GM08714 (cell line): ENCODE measurements around the gene HSP90AA1.
A peak's percentile ranks its signal among the peaks of the same experiment; 100 is the strongest.

Experiments
- H3K4me3 ChIP-seq: fragments of 200-500 bp; sonication (Bioruptor generic); 2 replicates; pipeline ENCODE4 v1.5.1; 2014; ENCODE audit warnings: mild to moderate bottlenecking, low read length, inconsistent platforms
- ZNF274 ChIP-seq: IDR thresholded peaks from 2 replicates; pipeline ENCODE4 v1.6.1; 2012; ENCODE audit warnings: mild to moderate bottlenecking, low read depth, low read length

HSP90AA1 gene

DNA sequence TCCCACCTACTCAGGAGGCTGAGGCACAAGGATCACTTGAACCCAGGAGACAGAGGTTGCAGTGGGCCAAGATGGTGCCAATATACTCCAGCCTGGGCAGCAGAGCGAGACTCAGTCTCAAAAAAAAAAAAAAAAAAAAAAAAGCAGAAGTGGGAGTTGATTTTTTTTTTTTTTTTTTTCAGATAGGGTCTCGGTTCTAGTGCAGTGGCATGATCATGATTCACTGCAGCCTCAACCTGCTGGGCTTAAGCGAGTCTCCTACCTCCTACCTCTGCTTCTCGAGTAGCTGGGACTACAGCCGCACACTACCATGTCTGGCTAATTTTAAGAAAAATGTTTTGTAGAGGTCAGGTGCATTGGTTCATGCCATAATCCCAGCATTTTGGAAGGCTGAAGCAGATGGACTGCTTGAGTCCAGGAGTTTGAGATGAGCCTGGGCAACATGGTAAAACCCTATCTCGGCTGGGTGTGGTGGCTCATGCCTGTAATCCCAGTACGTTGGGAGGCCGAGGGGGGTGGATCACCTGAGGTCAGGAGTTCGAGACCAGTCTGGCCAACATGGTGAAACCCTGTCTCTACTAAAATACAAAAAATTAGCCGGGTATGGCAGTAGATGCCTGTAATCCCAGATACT, 16.3 kb upstream of the HSP90AA1 start:
- no peak for TF ChIP-seq ZNF274
- H3K4me3 ChIP-seq: no peak overlapping the region

DNA sequence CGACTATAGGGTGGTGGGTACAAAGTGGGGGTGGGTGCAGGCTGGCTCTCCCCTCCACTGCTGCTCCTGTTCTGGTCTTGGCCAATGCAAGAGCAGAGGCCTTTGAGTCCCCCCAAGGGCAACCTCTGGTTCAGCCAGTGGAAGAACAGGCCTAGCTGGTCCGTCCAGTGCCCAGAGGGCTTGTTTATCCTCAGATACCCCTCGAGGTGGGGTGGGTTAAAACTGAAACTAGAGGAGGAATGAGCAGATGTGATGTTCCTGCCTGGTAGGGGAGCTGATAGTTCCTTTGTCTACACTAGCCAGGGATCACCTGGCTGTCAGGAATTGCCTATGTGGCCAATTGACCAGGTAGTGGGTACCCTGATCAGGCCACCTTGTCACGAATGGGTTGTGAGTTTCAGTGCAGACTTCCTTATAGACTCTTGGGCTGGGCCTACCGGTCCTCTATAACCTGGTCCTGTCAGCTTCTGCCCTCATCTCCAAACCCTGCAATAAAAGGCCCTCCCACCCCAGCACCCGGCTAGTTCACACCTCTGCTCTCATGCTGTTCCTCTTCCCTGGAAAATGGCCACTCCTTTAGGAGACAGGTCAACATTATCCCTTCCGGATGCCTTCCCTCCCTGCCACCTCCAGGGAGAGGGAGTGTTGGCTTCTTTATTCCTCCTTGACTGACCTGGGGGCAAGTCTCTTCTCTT, 10.7 kb upstream of the HSP90AA1 start:
- TF ChIP-seq ZNF274: no peak

DNA sequence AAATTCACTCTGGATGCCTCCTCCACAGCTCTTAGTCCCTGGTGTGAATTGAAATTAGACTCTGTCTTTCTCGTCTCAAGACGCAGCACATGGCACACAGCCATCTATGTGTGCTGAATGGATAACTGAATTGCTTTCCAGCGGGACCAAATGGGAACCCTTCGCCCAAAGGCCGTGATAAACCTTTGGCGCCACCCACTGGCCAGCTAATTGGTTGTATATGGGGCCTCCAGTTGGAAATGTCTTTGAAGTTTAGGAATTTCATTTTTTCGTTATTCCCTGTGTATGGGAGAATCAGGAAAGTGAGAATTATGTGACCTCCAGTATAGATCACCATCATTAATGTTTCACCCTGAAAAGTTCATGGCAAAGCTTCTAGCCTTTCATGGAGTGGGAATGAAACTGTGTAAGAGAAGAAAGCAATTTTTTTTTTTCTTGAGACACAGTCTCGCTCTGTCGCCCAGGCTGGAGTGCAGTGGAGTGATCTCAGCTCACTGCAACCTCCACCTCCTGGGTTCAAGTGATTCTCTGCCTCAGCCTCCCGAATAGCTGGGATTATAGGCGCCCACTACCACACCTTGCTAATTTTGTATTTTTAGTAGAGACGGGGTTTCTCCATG, 9.8 kb upstream of the HSP90AA1 start:
- H3K4me3 ChIP-seq: no peak overlapping the region
- TF ChIP-seq ZNF274: no peak

More for the DNA sequence above, 10.7 kb upstream of the HSP90AA1 start:
- H3K4me3 ChIP-seq: no peak overlapping the region

DNA sequence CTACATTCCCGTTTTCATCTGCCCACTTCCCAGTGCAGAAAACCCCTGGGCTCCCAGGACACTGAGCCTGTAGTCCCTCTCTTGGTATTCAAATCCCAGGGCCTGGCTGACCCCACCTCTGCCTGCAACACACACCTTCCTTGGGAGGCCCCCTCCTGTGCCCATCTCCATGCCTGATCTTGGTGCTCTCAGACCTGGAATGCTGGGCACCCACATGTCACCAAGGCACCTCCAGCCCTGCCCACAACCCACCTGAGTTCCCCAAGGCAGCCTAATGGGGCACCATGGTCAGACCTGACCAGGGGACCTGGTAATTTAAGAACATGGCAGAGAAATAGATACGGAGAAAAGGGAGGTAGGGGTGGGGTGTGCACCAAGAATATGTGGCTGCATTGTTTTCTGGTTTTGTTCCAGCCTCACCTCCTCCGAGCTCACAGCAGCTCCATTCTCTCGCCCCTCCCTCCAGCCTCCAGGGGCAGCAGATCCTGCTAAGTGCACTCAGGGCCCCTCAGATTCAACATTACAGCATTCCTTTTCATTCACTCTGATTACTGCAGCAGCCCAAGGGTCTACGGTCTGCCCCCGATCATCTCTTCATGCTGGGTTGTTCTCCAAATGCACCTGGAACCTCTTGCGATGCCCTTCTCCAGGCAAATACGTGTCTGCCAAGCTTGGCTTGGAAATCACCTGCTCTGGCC, 9.2 kb upstream of the HSP90AA1 start:
- no peak for TF ChIP-seq ZNF274

DNA sequence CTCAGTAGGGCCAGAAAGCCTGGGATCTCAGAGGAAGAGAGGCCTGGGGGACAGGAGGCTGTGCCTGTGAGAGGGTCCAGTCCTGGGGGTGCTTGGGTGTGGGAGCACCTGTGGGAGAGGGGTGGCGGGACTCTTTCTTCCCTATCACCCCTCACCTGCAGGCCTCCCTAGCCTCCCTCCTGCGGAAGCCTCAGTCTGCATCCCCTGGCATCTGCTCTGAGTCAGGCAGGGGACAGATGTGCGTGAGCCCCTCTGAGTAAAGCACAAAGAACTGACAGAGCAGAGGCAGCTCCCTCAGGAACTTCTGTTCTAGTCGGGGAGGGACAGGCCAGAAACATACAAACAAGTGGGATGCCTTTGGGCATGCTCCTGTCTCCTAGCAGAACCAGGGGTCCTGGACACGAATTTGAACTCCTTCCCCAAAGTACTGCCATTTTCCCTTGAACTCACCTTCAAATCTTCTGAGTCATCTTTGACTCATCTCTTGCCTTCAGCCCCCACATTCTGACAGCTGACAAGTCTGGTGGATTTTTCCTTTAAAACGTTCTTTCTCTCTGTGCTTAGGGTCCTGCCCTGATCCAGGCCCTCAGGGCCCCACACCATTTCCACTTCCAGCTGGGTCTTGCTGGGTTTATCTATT, 8.5 kb upstream of the HSP90AA1 start:
- no peak overlapping the region for H3K4me3 ChIP-seq
- TF ChIP-seq ZNF274: no peak

More for the DNA sequence above, 9.2 kb upstream of the HSP90AA1 start:
- H3K4me3 ChIP-seq: no peak overlapping the region

DNA sequence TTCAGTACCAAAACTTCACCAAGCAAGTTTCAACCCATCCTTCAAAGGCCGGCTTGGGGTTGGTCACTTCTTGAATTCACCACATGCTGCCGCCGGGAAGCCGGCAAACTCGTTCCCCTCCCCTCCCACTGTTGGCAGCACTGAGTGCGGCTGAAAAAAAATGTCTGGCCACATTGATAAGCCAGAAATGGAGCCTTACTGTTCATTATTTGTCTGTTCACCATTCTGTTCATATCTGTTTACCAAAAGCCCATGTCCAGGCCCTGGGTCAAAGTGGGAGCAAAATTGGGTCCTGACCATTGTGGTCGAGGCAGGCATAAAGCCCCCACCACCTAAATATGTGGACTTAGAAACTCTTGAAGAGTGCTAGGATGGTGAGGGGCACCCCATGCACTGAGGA, 7.3 kb upstream of the HSP90AA1 start:
- no peak overlapping the region for H3K4me3 ChIP-seq
- TF ChIP-seq ZNF274: no peak

DNA sequence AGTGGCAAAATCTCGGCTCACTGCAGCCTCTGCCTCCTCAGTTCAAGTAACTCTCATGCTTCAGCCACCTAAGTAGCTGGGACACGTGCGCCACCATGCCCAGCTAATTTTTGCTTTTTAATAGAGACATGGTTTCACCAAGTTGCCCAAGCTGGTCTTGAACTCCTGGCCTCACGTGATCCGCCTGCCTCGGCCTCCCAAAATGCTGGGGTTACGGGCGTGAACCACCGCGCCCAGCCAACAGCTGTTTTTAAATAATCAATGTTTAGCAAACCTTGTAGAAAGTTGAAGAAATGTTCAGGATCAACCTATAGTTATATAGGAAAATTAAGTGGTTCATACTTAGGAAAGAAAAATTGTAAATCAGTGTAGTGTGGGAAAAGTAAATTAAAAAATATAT, 6.0 kb upstream of the HSP90AA1 start:
- no peak overlapping the region for H3K4me3 ChIP-seq
- TF ChIP-seq ZNF274: no peak

DNA sequence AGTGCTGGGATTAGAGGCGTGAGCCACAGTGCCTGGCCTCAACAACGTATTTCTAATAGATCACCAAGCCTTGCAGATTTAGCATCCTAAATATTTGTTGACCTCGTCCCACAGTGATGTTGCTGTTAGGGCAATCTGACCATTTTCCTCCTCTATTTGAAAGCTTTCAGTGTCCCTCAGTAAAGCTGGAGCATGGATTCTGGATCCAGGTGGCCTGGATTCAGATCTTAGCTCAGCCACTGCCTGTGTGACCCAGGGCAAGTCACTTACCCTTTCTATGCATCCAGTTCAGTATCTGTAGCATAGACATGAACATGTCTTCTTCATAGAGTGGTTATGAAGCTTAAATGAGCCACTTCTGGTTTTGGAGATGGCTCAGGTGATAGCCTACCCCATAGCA, 3.9 kb upstream of the HSP90AA1 start:
- H3K4me3 ChIP-seq: no peak overlapping the region
- no peak for TF ChIP-seq ZNF274

DNA sequence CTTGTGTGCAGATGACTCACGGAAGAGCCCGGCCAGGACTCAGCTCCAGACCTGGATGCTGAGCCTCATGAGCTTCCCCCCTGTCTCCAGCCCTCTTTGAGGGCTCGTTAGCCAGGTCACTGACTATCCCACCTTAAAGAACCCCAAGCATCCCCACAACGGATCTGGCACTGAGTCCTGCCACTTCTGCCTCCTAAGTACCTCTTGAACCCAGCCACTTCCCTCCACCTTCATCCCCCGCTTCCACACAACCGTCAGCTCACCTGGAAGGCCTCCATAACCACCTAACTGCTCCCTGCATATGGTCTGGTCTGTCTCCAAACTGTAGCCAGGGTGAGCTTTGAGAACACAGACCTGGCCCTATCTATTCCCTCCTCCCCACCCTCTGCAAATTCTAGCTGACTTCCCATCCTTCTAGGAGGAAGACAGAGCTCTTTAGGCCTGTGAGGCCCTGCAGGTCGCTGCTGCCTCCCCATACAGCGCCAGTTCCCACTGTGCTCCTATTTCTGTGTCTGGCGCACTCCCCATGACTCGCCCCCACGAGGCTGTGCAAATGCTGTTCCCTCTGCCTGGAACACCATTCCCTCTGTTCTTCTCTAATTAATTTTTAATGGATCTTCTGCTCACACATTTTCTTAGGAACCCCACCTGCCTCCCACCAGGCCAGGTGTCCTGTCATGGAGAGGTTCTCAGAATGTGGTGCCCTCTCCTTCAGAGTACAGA, 2.9 kb upstream of the HSP90AA1 start:
- H3K4me3 ChIP-seq: no peak overlapping the region
- no peak for TF ChIP-seq ZNF274

DNA sequence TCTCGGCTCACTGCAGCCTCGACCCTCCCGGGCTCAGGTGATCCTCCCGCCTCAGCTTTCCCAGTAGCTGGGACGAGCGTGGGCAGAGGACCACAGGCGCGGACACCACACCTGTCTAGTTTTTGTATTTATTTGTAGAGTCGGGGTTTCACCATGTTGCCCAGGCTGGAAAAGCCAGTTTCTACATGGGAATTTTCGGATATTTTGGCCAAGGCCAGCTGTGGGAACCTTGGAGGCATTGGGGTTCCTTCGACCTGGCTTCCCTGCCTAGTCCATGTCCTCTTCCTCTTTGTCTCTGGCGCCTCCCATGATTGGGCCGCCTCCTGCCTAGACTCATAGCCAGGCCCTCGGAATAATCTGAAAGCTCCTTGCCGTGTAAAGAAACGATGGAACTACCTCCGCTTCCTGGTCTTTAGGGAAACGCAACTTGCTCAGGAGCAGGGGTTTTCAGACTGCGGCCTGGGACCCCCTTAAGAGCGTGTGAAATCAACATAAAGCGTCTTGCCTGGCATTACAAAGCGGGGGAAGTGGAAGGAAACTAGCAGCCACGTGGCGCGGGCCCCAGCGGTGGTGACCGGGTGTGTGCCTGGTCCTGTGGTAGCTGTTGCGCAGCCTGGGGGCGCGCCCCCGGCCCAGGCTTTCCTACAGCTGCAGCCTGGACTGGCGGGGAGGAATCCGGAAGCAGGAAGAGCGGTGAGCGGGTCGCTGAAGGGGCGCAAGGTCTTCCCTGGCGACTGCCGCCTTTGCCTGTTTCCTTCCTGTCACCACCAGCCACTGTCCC, 1.4 kb upstream of the HSP90AA1 start:
- TF ChIP-seq ZNF274: no peak
- peak overlapping the region; percentile 88 for H3K4me3 ChIP-seq

DNA sequence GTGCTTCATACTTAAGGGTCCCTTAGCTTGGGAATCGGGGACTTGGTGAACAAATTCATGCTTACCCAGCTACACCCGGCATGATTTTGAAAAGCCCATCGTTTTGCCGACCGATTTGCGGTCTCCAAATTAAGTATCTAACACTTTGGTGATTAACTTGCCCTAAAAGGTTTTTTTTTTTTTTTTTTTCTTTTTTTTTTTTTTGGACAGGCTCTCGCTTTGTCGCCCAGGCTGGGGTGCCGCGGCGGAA, 843 bp upstream of the HSP90AA1 start:
- H3K4me3 ChIP-seq: peak overlapping the region; percentile 88
- no peak for TF ChIP-seq ZNF274

DNA sequence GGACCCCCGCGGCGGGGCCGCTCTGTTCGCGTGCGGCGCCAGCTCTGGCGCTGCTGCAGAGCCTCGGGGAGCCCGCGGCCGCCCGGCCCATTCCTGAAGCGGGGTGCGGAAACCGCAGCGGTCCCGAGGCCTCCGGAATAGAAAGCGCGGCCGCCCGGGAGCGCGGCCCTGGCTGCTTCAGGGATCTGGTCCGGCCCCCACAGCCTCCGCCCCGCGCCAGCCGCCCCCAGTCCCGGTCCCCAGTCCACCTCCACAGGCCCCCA, 204 bp downstream of the HSP90AA1 start:
- TF ChIP-seq ZNF274: no peak
- peak overlapping the region; percentile 86 for H3K4me3 ChIP-seq

DNA sequence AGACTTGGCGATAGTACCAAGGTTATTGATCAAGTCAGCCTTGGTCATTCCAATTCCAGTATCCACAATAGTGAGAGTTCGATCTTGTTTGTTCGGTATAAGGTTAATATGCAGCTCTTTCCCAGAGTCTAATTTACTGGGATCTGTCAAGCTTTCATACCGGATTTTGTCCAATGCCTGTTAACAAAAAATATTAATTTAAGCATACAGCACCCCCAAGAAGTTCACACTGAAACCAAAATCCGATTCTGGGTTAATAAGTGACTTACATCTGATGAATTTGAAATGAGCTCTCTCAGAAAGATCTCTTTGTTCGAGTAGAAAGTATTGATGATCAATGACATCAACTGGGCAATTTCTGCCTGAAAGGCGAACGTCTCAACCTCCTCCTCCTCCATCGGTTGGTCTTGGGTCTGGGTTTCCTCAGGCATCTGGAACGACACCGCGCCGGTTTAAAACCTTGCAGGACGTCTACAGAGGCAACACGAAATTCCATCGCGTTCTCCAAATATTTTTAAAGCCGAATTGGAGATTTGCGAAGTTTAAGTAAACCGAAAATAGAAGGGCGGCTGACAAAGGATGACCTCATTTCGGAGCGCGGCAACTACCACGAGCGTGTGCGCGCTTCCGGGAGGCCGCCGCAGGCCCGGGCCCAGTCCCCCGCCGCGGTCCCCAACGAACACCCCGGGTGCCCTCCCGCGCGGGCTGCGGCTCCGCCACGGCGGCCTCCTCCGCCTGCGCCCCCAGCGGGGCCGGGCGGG, 716 bp downstream of the HSP90AA1 start:
- TF ChIP-seq ZNF274: no peak
- H3K4me3 ChIP-seq: peak overlapping the region; percentile 86

DNA sequence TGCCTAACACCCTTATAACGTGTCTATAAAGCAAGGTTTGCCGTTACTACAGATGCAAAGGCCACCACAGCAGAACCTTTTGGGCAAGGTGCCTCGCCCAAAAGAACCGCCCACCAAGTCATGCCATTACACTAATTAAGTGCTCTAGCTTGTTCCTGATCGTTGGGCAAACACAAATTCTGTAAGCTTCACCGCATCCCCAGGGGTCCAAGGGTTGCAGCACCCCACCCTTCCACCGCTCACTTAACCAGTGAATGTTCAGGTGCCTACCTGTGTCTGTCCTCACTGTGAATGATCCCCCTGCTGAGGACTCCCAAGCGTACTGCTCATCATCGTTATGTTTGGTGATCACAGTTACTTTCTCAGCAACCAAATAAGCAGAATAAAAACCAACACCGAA, 1.4 kb downstream of the HSP90AA1 start:
- peak overlapping the region; percentile 86 for H3K4me3 ChIP-seq
- TF ChIP-seq ZNF274: no peak
